AG20443 (cell line): ENCODE measurements around the gene SPOUT1.
"Not testable (repeated sequence)": the region's sequence is repeated elsewhere in the genome, so short reads cannot be mapped to it uniquely, and the experiment has no call there.

Source experiments
- DNase-seq: peaks from one replicate; pipeline ENCODE4 v3.0.0; 2012; ENCODE audit warnings: low spot score, mixed read lengths

SPOUT1 gene

GRCh38 chr9:128829477-128830251 is at the start of gene SPOUT1:
Gene SPOUT1, minus strand, starts transcription at chr9:128829794. Its CDS starts 14 bp downstream, at chr9:128829780.
- DNase-seq = peak; percentile 99

- DNase-seq = no peak
These were observed 48.3 kb upstream of the SPOUT1 start for GRCh38 chr9:128877852-128878251.

GRCh38 chr9:128870941-128871265 is 41.3 kb upstream of the SPOUT1 start:
- not testable (repeated sequence) for DNase-seq

GRCh38 chr9:128870128-128870940 is 40.7 kb upstream of the SPOUT1 start:
- no peak for DNase-seq

GRCh38 chr9:128863647-128864046 is 34.1 kb upstream of the SPOUT1 start:
- peak; percentile 87 for DNase-seq

- no peak for DNase-seq
These were observed 32.8 kb upstream of the SPOUT1 start for GRCh38 chr9:128862401-128862851.

GRCh38 chr9:128861501-128861900 is 31.9 kb upstream of the SPOUT1 start:
- no peak for DNase-seq

GRCh38 chr9:128860937-128861336 is 31.3 kb upstream of the SPOUT1 start:
- no peak for DNase-seq

GRCh38 chr9:128858476-128858875 is 28.9 kb upstream of the SPOUT1 start:
- not testable (repeated sequence) for DNase-seq

GRCh38 chr9:128854454-128854853 is 24.9 kb upstream of the SPOUT1 start:
- DNase-seq = not testable (repeated sequence)

- not testable (repeated sequence) for DNase-seq
These were observed 23.1 kb upstream of the SPOUT1 start for GRCh38 chr9:128852646-128853045.

GRCh38 chr9:128851779-128852600 is 22.4 kb upstream of the SPOUT1 start:
- DNase-seq = not testable (repeated sequence)

- not testable (repeated sequence) for DNase-seq
These were observed 21.4 kb upstream of the SPOUT1 start for GRCh38 chr9:128851024-128851423.

GRCh38 chr9:128847803-128848202 is 18.2 kb upstream of the SPOUT1 start:
- no peak for DNase-seq

GRCh38 chr9:128846680-128847030 is 17.1 kb upstream of the SPOUT1 start:
- DNase-seq = no peak

GRCh38 chr9:128845186-128845931 is 15.8 kb upstream of the SPOUT1 start:
- peak; percentile 21 for DNase-seq

GRCh38 chr9:128843171-128843570 is 13.6 kb upstream of the SPOUT1 start:
- DNase-seq = not testable (repeated sequence)

GRCh38 chr9:128841694-128842492 is 12.3 kb upstream of the SPOUT1 start:
- DNase-seq = peak; percentile 4

GRCh38 chr9:128840524-128840923 is 10.9 kb upstream of the SPOUT1 start:
- no peak for DNase-seq

GRCh38 chr9:128838338-128838737 is 8.7 kb upstream of the SPOUT1 start:
- DNase-seq = peak; percentile 8
